LNCaP clone FGC (cell line): ENCODE results near the gene GAS2.
"Not testable (repeated sequence)": the region's sequence is repeated elsewhere in the genome, so short reads cannot be mapped to it uniquely, and the experiment has no call there.

Experiments used
- DNase-seq: peaks from one replicate; pipeline ENCODE4 v3.0.0-alpha.2; 2011; ENCODE audit warnings: low read depth
- H3K4me3 ChIP-seq: 2 replicates; pipeline ENCODE4 v1.5.1; 2011; ENCODE audit warnings: mild to moderate bottlenecking, low read depth, low read length, control low read depth
- CTCF ChIP-seq: IDR thresholded peaks from 2 replicates; pipeline ENCODE4 v1.5.1; 2012; ENCODE audit warnings: mild to moderate bottlenecking; ENCODE audit not compliant: control insufficient read depth, insufficient read depth; ENCODE audit errors: extremely low read depth

Gene GAS2

GRCh38 chr11:22633354-22633902 lies 33.0 kb upstream of the GAS2 start:
- no peak for DNase-seq
- no peak for TF ChIP-seq CTCF
- H3K4me3 ChIP-seq, result no peak overlapping the region

GRCh38 chr11:22634897-22635629 lies 31.3 kb upstream of the GAS2 start:
- DNase-seq, result no peak
- TF ChIP-seq CTCF, result no peak
- H3K4me3 ChIP-seq, result no peak overlapping the region

GRCh38 chr11:22635689-22636088 lies 30.7 kb upstream of the GAS2 start:
- H3K4me3 ChIP-seq, result no peak overlapping the region
- no peak for TF ChIP-seq CTCF
- no peak for DNase-seq

- TF ChIP-seq CTCF, result no peak
- no peak overlapping the region for H3K4me3 ChIP-seq
- no peak for DNase-seq
These were observed 25.5 kb upstream of the GAS2 start for GRCh38 chr11:22640862-22641261.

GRCh38 chr11:22641559-22641958 lies 24.9 kb upstream of the GAS2 start:
- TF ChIP-seq CTCF, result no peak
- no peak overlapping the region for H3K4me3 ChIP-seq
- DNase-seq, result no peak

GRCh38 chr11:22652346-22652745 lies 14.1 kb upstream of the GAS2 start:
- DNase-seq, result not testable (repeated sequence)

GRCh38 chr11:22656130-22656529 lies 10.3 kb upstream of the GAS2 start:
- no peak for DNase-seq
- no peak for TF ChIP-seq CTCF

More at GRCh38 chr11:22652346-22652745, 14.1 kb upstream of the GAS2 start:
- H3K4me3 ChIP-seq, result not testable (repeated sequence)

More at GRCh38 chr11:22656130-22656529, 10.3 kb upstream of the GAS2 start:
- H3K4me3 ChIP-seq, result no peak overlapping the region
